ENCODE measurements around the gene CEPT1. TPM values are rescaled to one million over a fixed set of nuclear protein-coding genes. Genes with fewer than 3 reads are reported as not detected.

The CEPT1 gene
- polyA plus RNA-seq, 6 donors from 2014 or later, result 52.0 to 76.1 (median 65.8) TPM

DNA sequence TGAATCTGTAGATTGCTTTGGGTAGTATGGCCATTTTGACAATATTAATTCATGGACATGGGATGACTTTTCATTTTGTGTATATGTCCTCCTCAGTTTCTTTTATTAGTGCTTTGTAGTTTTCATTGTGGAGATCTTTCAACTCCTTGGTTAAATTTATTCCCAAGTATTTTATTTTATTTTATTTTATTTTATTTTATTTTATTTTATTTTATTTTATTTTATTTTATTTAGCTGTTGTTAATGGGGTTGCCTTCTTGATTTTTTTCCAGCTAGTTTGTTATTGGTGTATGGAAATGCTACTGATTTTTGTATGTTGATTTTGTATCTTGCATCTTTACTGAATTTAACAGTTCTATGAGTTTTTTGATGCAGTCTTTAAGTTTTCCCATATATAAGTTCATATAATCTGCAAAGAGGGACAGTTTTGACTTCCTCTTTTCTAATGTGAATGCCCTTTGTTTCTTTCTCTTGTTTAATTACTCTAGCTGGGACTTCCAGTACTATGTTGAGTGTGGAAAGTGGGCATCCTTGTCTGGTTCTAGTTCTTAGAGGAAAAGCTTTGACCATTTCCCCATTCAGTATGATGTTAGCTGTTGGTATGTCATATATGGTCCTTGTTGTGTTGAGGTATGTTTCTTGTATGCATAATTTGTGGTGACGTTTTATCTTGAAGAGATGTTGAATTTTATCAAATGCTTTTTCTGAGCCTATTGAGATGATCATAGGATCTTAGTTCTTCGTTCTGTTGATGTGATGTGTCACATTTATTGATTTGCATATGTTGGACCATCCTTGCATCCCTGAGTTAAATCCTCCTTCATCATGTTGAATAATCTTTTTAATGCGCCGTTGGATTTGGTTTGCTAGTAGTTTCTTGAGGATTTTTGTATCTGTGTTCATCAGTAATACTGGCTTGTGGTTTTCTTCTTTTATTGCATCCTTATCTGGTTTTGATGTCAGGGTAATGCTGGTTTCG, 14.3 kb downstream of the CEPT1 start:
- no peaks in the 10 kb centered on the region for H3K9me3 Mint-ChIP-seq
- DNase-seq (no peak), ATAC-seq (ENCODE audit: low read depth in 2 of 2) (peak; percentile 63 to 65)
- H3K27ac Mint-ChIP-seq, result peak overlapping the region; percentile 59 to 93 (median 84)
- peaks cover 63 to 72% (median 67%) of the 10 kb centered on the region in 3 donors for H3K4me1 Mint-ChIP-seq
- H3K36me3 Mint-ChIP-seq, result peaks cover 36 to 46% of the 10 kb centered on the region in 2 donors
- no peaks in the 10 kb centered on the region for H3K27me3 Mint-ChIP-seq
- peak overlapping the region in 7 of 8 donors; percentile 28 to 78 (median 59) for H3K4me3 Mint-ChIP-seq

DNA sequence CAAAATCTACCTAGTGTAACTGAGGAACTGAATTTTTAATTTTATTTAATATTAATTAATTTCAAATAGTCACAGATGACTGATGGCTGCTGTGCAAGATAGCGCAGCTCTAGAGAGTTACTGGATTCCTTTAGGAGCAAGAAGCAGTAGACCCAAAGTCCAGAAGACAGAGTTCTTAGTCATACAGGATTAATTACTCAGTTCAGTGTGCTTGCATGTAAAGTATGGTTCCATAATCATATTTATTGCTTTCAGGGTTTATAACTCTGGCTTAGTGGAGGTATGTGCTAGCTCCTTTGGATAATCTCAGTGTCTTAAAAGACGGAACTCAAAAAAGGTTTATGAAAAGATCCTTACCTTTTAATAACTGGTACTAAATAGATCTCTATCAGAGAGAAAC, 17.4 kb downstream of the CEPT1 start:
- H3K36me3 Mint-ChIP-seq, result peaks cover 41 to 50% of the 10 kb centered on the region in 2 donors
- no peak overlapping the region for H3K27ac Mint-ChIP-seq
- no peak for DNase-seq
- ATAC-seq (ENCODE audit: low read depth in 2 of 2), result no peak
- H3K9me3 Mint-ChIP-seq, result no peaks in the 10 kb centered on the region
- no peaks in the 10 kb centered on the region for H3K27me3 Mint-ChIP-seq
- no peak overlapping the region for H3K4me3 Mint-ChIP-seq
- H3K4me1 Mint-ChIP-seq, result peaks cover 47 to 64% (median 52%) of the 10 kb centered on the region in 3 donors

DNA sequence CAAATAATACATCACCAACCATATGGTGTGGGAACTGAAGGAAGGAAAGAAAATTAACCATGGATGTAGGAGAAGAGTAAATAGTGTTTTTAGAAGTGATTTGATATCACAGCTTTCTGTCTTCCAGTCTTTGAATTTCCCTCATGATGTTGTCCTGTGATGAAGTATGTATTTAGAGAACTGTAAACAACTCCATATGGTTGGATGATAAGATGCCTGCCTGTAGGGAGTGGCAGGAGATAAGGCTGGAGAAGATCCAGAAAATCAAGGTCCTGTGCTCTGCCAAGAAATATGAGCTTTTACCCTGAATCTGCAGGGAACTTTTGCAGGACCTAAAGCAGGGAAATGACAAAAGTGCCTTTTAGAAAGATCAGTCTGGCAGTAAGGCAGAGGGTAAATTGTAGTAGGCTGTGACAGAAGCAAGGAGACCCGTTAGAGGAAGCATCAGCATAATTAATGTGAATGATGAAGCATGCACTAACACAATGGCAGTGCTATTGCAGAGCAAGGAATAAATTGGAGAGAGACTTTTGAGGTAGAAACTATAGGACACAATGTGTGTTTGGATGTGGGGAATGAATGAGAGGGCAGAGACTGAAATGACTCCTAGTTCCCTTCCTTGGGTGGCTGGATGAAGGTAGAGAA, 21.9 kb downstream of the CEPT1 start:
- no peak for DNase-seq
- peaks cover 25 to 30% of the 10 kb centered on the region in 2 donors for H3K36me3 Mint-ChIP-seq
- H3K27ac Mint-ChIP-seq, result peak overlapping the region; percentile 34 to 87 (median 74)
- H3K4me1 Mint-ChIP-seq, result peaks cover 32 to 39% (median 37%) of the 10 kb centered on the region in 3 donors
- H3K27me3 Mint-ChIP-seq, result no peaks in the 10 kb centered on the region
- H3K4me3 Mint-ChIP-seq, result no peak overlapping the region
- ATAC-seq (ENCODE audit: low read depth in 2 of 2), result no peak
- H3K9me3 Mint-ChIP-seq, result no peaks in the 10 kb centered on the region

DNA sequence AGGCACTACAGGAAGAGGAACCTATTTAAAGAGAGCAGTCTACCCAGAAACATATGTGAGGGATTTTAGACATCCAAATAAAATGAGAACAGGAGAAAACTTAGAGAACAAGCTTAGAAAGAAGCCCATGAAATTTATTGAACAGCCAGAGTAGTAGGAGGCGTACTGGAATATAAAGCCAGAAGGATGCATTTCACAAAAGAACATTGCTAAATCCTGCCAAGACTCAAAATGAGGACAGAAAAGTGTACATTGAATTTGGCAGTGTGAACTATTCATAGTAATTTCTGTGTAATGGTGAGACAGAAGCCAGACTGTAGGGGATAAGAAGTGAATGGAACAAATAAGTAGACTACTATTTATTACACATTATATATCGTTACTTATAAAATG, 22.5 kb downstream of the CEPT1 start:
- Mint-ChIP-seq H3K4me3 (no peak overlapping the region), H3K27me3 (no peaks in the 10 kb centered on the region), H3K4me1 (peaks cover 32 to 39% (median 37%) of the 10 kb centered on the region in 3 donors), H3K27ac (peak overlapping the region in 5 of 6 donors; percentile 34 to 87 (median 80)), H3K36me3 (peaks cover 25 to 30% of the 10 kb centered on the region in 2 donors), H3K9me3 (no peaks in the 10 kb centered on the region)
- no peak for ATAC-seq (ENCODE audit: low read depth in 2 of 2)
- DNase-seq, result no peak

DNA sequence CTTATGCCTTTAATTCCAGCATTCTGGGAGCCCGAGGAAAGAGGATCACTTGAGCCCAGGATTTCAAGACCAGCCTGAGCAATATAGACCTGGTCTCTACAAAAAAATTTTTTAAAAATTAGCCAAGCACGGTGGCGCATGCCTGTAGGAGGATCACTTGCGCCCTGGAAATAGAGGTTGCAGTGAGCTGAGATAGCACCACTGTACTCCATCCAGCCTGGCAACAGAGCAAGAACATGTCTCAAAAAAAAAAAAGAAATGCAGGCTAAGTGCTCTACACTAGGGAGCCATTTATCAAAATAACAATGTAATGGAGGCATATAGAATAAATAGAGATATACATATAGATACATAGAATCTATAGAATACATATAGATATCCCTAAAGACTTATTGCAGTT, 23.3 kb downstream of the CEPT1 start:
- Mint-ChIP-seq H3K4me1 (peaks cover 32 to 44% (median 44%) of the 10 kb centered on the region in 3 donors), H3K27ac (no peak overlapping the region), H3K36me3 (peaks cover 25 to 30% of the 10 kb centered on the region in 2 donors), H3K4me3 (no peak overlapping the region), H3K9me3 (no peaks in the 10 kb centered on the region), H3K27me3 (no peaks in the 10 kb centered on the region)
- ATAC-seq (ENCODE audit: low read depth in 2 of 2) (no peak), DNase-seq (no peak)

DNA sequence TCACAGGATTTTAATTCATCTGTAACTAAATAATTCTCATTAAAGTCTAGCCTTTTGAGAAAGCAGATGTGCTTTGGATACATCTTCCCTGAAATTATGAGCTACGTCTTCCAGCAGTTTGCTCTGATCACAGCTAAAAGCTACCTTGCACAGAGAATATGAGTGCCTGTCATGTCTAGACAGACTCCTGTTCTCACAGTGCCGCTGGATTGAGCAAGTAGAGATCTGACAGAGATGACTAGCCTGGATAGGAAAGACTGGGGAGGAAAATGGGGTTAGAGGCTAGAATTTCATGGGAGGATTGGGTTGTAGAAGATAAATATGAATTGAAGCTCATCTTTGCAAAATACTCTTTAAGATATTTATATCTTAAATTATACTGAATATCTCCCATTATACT, 24.1 kb downstream of the CEPT1 start:
- no peaks in the 10 kb centered on the region for H3K27me3 Mint-ChIP-seq
- H3K4me3 Mint-ChIP-seq, result no peak overlapping the region
- H3K27ac Mint-ChIP-seq, result peak overlapping the region in 3 of 6 donors; percentile 16 to 69 (median 33)
- DNase-seq (no peak), ATAC-seq (ENCODE audit: low read depth in 2 of 2) (no peak)
- H3K36me3 Mint-ChIP-seq, result peaks cover 22 to 26% of the 10 kb centered on the region in 2 donors
- H3K4me1 Mint-ChIP-seq, result peaks cover 32 to 44% (median 43%) of the 10 kb centered on the region in 3 donors
- H3K9me3 Mint-ChIP-seq, result no peaks in the 10 kb centered on the region

DNA sequence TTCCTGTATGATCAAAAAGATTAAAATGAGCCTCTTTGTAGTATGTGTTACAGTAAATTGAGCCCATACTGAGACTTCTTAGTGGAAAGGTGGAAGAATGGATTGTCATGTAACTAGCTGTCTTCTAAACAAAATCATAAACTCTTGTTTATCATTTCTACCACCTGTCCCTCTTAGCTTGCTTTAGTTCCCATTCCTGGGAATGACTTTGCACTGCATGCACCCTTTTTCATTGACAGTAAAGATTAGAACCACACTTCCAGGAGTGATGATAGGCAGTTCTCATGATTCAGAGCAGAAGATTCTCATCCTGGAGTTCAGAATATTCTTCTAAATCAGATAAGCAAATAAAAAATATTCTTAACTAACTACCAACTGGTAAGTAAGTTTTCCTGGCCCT, 32.4 kb downstream of the CEPT1 start:
- Mint-ChIP-seq H3K4me3 (no peak overlapping the region), H3K27me3 (no peaks in the 10 kb centered on the region), H3K9me3 (no peaks in the 10 kb centered on the region), H3K4me1 (peaks cover 28 to 56% (median 49%) of the 10 kb centered on the region in 3 donors), H3K27ac (peak overlapping the region in 5 of 6 donors; percentile 23 to 88 (median 79)), H3K36me3 (peaks cover 5 to 30% of the 10 kb centered on the region in 2 donors)
- ATAC-seq (ENCODE audit: low read depth in 2 of 2) (no peak), DNase-seq (no peak)

DNA sequence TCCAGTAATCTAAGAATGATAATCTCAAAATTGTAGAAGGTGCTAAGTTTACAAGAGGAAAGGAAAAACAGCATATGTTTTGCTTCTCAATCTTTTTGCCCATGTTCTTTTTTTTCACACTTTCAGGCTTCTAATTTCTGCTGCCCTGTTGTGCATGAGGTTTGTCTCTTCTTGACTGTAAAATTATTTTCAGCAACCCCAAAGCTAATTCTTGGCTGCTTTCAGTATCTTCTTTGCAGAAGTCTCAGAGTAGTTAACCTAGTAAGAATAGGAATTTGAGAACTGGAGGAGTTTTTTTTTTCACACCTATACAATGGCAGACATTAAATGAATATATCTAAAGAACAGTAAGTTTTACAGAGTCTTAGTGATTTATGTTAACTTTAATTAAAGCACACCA, 34.0 kb downstream of the CEPT1 start:
- ATAC-seq (ENCODE audit: low read depth in 2 of 2) (no peak), DNase-seq (no peak)
- Mint-ChIP-seq H3K4me1 (peaks cover 31 to 52% (median 45%) of the 10 kb centered on the region in 3 donors), H3K4me3 (no peak overlapping the region), H3K27me3 (no peaks in the 10 kb centered on the region), H3K27ac (peak overlapping the region in 3 of 6 donors; percentile 22 to 88 (median 81)), H3K9me3 (no peaks in the 10 kb centered on the region), H3K36me3 (peaks cover 12 to 30% of the 10 kb centered on the region in 2 donors)

DNA sequence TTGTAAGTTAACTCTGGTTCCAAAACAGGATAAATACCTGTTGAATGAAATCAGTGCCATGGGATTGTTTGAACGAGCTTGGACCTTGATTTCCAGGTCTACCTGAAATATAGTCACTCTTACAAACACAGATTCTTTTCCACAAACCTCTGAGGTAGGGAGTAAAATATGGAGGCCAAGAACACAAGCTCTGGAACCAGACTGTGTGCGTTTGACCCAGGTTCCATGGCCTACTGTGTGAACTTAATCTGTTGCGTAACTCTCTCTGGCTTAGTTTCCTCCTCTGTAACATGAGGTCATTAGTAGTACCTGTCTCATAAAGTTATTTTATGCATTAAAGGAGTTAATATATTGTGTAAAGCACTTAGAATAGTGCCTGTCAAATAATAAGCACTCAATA, 35.3 kb downstream of the CEPT1 start:
- peaks cover 40 to 56% (median 55%) of the 10 kb centered on the region in 3 donors for H3K4me1 Mint-ChIP-seq
- no peak overlapping the region for H3K4me3 Mint-ChIP-seq
- H3K27ac Mint-ChIP-seq, result peak overlapping the region in 2 of 6 donors; percentile 22 to 41
- H3K36me3 Mint-ChIP-seq, result peaks cover 24 to 36% of the 10 kb centered on the region in 2 donors
- no peak for DNase-seq
- no peaks in the 10 kb centered on the region for H3K27me3 Mint-ChIP-seq
- ATAC-seq (ENCODE audit: low read depth in 2 of 2), result no peak
- H3K9me3 Mint-ChIP-seq, result no peaks in the 10 kb centered on the region

DNA sequence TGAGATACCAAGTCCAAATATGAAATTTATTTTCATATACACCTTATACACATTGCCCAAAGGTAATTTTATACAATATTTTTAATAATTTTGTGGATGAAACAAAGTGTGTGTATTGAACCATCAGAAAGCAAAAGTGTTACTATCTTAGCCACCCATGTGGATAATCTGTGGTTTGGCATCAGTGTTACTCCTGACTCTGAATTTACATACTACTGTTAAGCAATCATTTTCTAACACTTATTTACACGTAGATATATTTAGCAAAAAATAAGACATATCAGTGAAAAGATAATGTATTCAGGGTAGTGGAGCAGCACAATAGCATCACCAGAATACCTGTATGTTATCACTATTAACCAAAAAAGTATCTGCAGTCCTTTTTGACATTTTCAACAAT, 36.7 kb downstream of the CEPT1 start:
- ATAC-seq (ENCODE audit: low read depth in 2 of 2), result peak; percentile 58 to 66
- H3K27me3 Mint-ChIP-seq, result no peaks in the 10 kb centered on the region
- H3K4me1 Mint-ChIP-seq, result peaks cover 43 to 60% (median 59%) of the 10 kb centered on the region in 3 donors
- H3K4me3 Mint-ChIP-seq, result peak overlapping the region in 2 of 8 donors; percentile 4 to 21
- H3K36me3 Mint-ChIP-seq, result peaks cover 24 to 36% of the 10 kb centered on the region in 2 donors
- peak overlapping the region in 2 of 6 donors; percentile 43 to 82 for H3K27ac Mint-ChIP-seq
- no peak for DNase-seq
- H3K9me3 Mint-ChIP-seq, result no peaks in the 10 kb centered on the region

DNA sequence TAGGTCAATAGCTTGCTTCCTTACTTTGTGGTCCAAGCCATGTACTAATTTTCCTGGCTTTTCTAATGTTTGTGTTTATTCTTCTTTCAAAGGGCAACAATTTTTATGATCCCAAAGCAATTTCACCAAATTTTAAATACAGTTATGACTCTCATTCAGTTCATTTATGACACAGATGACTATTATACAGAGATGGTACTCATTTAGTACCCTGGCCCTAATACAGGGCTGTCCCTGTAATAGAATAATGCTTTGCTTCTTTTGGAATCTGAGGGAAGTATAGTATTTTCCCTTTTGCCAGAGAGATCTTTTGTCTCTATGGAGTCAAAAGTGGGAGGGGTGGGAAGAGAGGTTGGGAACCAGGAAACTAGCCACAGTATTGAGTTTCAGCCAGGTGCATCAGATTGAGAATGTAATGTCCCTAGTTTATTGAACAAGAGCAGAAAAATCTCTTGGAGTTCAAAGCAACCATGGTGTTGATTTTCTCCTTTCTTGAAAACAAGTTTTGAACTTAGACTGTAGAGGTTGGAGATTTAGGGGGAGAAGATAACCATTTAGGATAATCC, 40.0 kb downstream of the CEPT1 start:
- no peaks in the 10 kb centered on the region for H3K9me3 Mint-ChIP-seq
- ATAC-seq (ENCODE audit: low read depth in 2 of 2) (no peak), DNase-seq (no peak)
- H3K4me3 Mint-ChIP-seq, result no peak overlapping the region
- no peaks in the 10 kb centered on the region for H3K27me3 Mint-ChIP-seq
- H3K4me1 Mint-ChIP-seq, result peaks cover 48 to 62% (median 53%) of the 10 kb centered on the region in 3 donors
- peaks cover 18 to 33% of the 10 kb centered on the region in 2 donors for H3K36me3 Mint-ChIP-seq
- H3K27ac Mint-ChIP-seq, result peak overlapping the region; percentile 33 to 92 (median 82)

DNA sequence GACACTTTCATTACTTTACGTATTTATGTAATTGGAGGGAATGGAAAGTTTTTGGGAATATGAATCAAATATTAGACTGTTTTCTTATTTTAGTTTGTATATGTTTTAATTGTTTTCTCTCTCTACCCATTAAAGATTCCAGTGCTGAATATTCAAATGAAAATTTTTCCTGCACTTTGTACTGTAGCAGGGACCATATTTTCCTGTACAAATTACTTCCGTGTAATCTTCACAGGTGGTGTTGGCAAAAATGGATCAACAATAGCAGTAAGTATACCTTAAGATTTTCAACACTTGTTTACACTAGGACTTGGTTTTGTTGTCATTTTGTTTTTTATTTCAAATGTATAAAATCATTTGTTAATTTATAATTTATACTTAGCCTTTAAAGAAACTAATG, 42.0 kb downstream of the CEPT1 start:
- no peak for ATAC-seq (ENCODE audit: low read depth in 2 of 2)
- Mint-ChIP-seq H3K27ac (peak overlapping the region in 2 of 6 donors; percentile 63 to 75), H3K4me3 (no peak overlapping the region), H3K9me3 (no peaks in the 10 kb centered on the region), H3K4me1 (peaks cover 45 to 52% (median 48%) of the 10 kb centered on the region in 3 donors), H3K36me3 (peaks cover 11 to 44% of the 10 kb centered on the region in 2 donors), H3K27me3 (no peaks in the 10 kb centered on the region)
- DNase-seq, result no peak
